Measurements from ENCODE around the gene RNASE13.

GRCh38 chr14:21017528-21018245, 16.9 kb downstream of the RNASE13 start:
- TF ChIP-seq CTCF (conservative IDR thresholded peaks at IDR 0.05; ENCODE audit: low read depth in 2 of 2) (no peak), EZH2phosphoT487 (IDR thresholded peaks at IDR 0.05; ENCODE audit: unreplicated experiment) (no peak), REST (IDR thresholded peaks at IDR 0.05; ENCODE audit: unreplicated experiment) (no peak), CREB1 (CRISPR knock-in tag; IDR thresholded peaks at IDR 0.05; ENCODE audit: low read depth) (no peak), POLR2AphosphoS5 (IDR thresholded peaks at IDR 0.05; ENCODE audit: low read depth) (no peak)
